ENCODE data around the gene THEMIS.
A peak's percentile ranks its signal among the peaks of the same experiment; 100 is the strongest.

The THEMIS gene

GRCh38 chr6:127912914-127913313 lies 12.1 kb upstream of the THEMIS start:
- DNase-seq (ENCODE audit: low spot score), result no peak
- TF ChIP-seq CTCF (IDR thresholded peaks at IDR 0.05; ENCODE audit: extremely low read depth, missing control alignments), result no peak

- TF ChIP-seq CTCF (IDR thresholded peaks at IDR 0.05; ENCODE audit: extremely low read depth, missing control alignments), result no peak
- peak; percentile 10 for DNase-seq (ENCODE audit: low spot score)
Measured at GRCh38 chr6:127907960-127908640, 7.2 kb upstream of the THEMIS start.

GRCh38 chr6:127904160-127904559 lies 3.3 kb upstream of the THEMIS start:
- DNase-seq (ENCODE audit: low spot score), result no peak
- no peak for TF ChIP-seq CTCF (IDR thresholded peaks at IDR 0.05; ENCODE audit: extremely low read depth, missing control alignments)

GRCh38 chr6:127902933-127903332 lies 2.1 kb upstream of the THEMIS start:
- no peak for TF ChIP-seq CTCF (IDR thresholded peaks at IDR 0.05; ENCODE audit: extremely low read depth, missing control alignments)
- DNase-seq (ENCODE audit: low spot score), result no peak

GRCh38 chr6:127897484-127897883 lies 3.4 kb downstream of the THEMIS start:
- DNase-seq (ENCODE audit: low spot score), result no peak
- no peak for TF ChIP-seq CTCF (IDR thresholded peaks at IDR 0.05; ENCODE audit: extremely low read depth, missing control alignments)

GRCh38 chr6:127894051-127894450 lies 6.8 kb downstream of the THEMIS start:
- TF ChIP-seq CTCF (IDR thresholded peaks at IDR 0.05; ENCODE audit: extremely low read depth, missing control alignments), result no peak
- no peak for DNase-seq (ENCODE audit: low spot score)

GRCh38 chr6:127893541-127893940 lies 7.3 kb downstream of the THEMIS start:
- DNase-seq (ENCODE audit: low spot score), result no peak
- no peak for TF ChIP-seq CTCF (IDR thresholded peaks at IDR 0.05; ENCODE audit: extremely low read depth, missing control alignments)
